ENCODE measurements around the gene TRAFD1.

GRCh38 chr12:112102127-112102526 lies 23.2 kb upstream of the TRAFD1 start:
- TF ChIP-seq POLR2A (IDR thresholded peaks at IDR 0.05), result no peak
- TF ChIP-seq CTCF (IDR thresholded peaks at IDR 0.05), result no peak

All from vagina (tissue), 2 donors.